ENCODE measurements around the gene SRRM4. TPM values are rescaled to one million over a fixed set of nuclear protein-coding genes. Genes with fewer than 3 reads are reported as not detected.

Gene SRRM4
- total RNA-seq, 1 experiment from 2014 or later = not detected

DNA sequence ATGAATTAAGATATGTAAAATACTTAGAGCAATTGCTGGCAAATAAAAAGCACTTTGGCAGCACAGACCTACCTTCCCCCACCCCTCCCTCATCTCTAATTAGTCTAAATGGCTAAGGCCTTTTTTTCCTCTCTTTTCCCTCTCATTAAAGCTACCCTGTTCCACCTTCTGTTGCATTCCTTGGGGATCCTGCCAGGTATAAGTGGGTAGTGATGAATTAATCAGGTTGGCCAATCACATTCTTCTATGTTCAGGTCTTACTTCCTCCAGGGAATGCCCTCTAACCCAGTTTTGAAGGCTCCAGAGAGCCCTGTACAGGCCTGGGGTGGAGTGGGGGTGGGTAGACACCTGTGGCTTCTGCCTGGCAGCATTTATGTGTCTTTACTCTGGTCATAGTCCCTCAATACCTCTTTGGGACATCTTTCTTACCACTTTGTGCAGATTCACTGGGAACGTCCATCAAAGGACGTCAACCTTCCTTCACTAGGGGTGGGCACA is 225.8 kb downstream of the SRRM4 start:
- CTCF ChIA-PET = interaction anchor here (0.6 kb wide), 1 partner anchor 31 kb away, joined by 3 read pairs; no protein-coding TSS in a partner anchor
- POLR2A ChIA-PET = no interaction called here
- DNase-seq (ENCODE audit: unreplicated experiment) = no peak
- no peak overlapping the region for H3K27ac Mint-ChIP-seq (ENCODE audit: low read depth, unreplicated experiment)
- no peaks in the 10 kb centered on the region for H3K27me3 Mint-ChIP-seq (ENCODE audit: insufficient read depth, unreplicated experiment)
- H3K4me3 Mint-ChIP-seq (ENCODE audit: unreplicated experiment) = no peak overlapping the region
- no TSS peak for BruUV-seq (replicated peaks)
- intact Hi-C loops (cut with micrococcal nuclease) = no loop called here
- H3K36me3 Mint-ChIP-seq (ENCODE audit: insufficient read depth, unreplicated experiment) = no peaks in the 10 kb centered on the region
- no peaks in the 10 kb centered on the region for H3K4me1 Mint-ChIP-seq (ENCODE audit: insufficient read depth, unreplicated experiment)
- H3K9me3 Mint-ChIP-seq (ENCODE audit: unreplicated experiment) = peaks cover 8% of the 10 kb centered on the region
- TF ChIP-seq, protein P1, sequence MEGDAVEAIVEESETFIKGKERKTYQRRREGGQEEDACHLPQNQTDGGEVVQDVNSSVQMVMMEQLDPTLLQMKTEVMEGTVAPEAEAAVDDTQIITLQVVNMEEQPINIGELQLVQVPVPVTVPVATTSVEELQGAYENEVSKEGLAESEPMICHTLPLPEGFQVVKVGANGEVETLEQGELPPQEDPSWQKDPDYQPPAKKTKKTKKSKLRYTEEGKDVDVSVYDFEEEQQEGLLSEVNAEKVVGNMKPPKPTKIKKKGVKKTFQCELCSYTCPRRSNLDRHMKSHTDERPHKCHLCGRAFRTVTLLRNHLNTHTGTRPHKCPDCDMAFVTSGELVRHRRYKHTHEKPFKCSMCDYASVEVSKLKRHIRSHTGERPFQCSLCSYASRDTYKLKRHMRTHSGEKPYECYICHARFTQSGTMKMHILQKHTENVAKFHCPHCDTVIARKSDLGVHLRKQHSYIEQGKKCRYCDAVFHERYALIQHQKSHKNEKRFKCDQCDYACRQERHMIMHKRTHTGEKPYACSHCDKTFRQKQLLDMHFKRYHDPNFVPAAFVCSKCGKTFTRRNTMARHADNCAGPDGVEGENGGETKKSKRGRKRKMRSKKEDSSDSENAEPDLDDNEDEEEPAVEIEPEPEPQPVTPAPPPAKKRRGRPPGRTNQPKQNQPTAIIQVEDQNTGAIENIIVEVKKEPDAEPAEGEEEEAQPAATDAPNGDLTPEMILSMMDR (IDR thresholded peaks at IDR 0.05; ENCODE audit: unreplicated experiment) = no peak

DNA sequence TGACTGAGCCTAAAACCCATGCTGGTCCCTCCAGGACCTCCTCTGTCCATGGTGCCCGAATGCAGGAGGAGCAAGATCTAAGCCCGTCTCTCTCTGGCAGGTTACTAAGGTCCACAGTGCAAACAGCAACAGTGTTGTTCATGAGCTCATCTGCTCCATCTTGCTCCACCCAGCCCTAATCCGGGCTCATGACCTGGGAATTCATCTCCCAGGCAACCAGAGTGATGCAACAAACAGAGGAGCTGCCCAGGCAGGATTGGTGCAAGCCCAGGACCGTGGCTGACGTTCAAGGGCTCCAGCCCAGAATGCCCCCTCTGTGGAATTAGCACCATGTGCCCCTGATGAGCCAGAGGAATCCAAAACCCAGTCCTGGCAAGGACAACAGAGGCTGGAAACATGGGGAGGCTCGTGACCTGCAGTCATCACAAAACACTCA is 227.3 kb downstream of the SRRM4 start:
- ChIA-PET CTCF (no interaction called here), POLR2A (no interaction called here)
- peak overlapping the region; percentile 43 for H3K27ac Mint-ChIP-seq (ENCODE audit: low read depth, unreplicated experiment)
- H3K4me3 Mint-ChIP-seq (ENCODE audit: unreplicated experiment) = no peak overlapping the region
- intact Hi-C loops (cut with micrococcal nuclease) = no loop called here
- no peaks in the 10 kb centered on the region for H3K27me3 Mint-ChIP-seq (ENCODE audit: insufficient read depth, unreplicated experiment)
- peaks cover 8% of the 10 kb centered on the region for H3K9me3 Mint-ChIP-seq (ENCODE audit: unreplicated experiment)
- DNase-seq (ENCODE audit: unreplicated experiment) = peak; percentile 22
- TF ChIP-seq, protein P1 (IDR thresholded peaks at IDR 0.05; ENCODE audit: unreplicated experiment) = no peak
- H3K4me1 Mint-ChIP-seq (ENCODE audit: insufficient read depth, unreplicated experiment) = no peaks in the 10 kb centered on the region
- BruUV-seq (replicated peaks) = no TSS peak
- peaks cover 6% of the 10 kb centered on the region for H3K36me3 Mint-ChIP-seq (ENCODE audit: insufficient read depth, unreplicated experiment)

DNA sequence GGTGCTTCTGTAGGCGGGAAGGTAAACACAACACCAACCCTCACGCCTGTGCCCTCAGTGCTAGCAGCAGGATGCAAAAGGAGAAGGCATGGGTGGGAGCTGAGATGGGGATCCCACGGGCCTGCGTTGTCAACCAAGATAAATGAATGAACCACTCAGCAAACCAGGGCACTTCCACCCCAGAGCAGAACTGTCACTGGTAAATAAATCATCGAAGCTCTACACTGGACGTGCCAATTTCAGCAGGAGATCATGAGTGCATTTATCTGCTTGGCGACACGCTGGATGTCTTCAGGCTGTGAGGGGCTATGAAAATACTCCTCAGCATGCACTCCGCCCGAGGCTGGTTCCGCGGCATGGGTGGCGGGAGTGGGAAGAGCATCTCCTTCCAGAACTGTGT is 230.5 kb downstream of the SRRM4 start:
- ChIA-PET POLR2A (no interaction called here), CTCF (interaction anchor here (0.5 to 0.6 kb wide), 2 partner anchors 217 to 417 kb away, joined by 3 to 4 read pairs; no protein-coding TSS in a partner anchor)
- DNase-seq (ENCODE audit: unreplicated experiment) = no peak
- Mint-ChIP-seq H3K9me3 (ENCODE audit: unreplicated experiment) (peaks cover 23% of the 10 kb centered on the region), H3K4me3 (ENCODE audit: unreplicated experiment) (no peak overlapping the region), H3K36me3 (ENCODE audit: insufficient read depth, unreplicated experiment) (peaks cover 7% of the 10 kb centered on the region), H3K4me1 (ENCODE audit: insufficient read depth, unreplicated experiment) (no peaks in the 10 kb centered on the region), H3K27ac (ENCODE audit: low read depth, unreplicated experiment) (no peak overlapping the region), H3K27me3 (ENCODE audit: insufficient read depth, unreplicated experiment) (peaks cover 3% of the 10 kb centered on the region)
- TF ChIP-seq, protein P1 (IDR thresholded peaks at IDR 0.05; ENCODE audit: unreplicated experiment) = no peak
- BruUV-seq (replicated peaks) = no TSS peak
- intact Hi-C loops (cut with micrococcal nuclease) = no loop called here

Other genes starting within 250 kb of the SRRM4 start
- 0.23 and 0.27 TPM in 2 replicates for gene HSPB8, start 197.4 kb downstream of the SRRM4 start, total RNA-seq (2022)